ENCODE data around the gene NHLRC4. TPM values are rescaled to one million over a fixed set of nuclear protein-coding genes. Genes with fewer than 3 reads are reported as not detected.

The NHLRC4 gene
- total and polyA plus RNA-seq, 2 of the 8 experiments (the other 6 are each of a cell fraction or from before 2014, with no cell fraction given) = 0.60 to 0.76 TPM

GRCh38 chr16:555528-556473 lies 11.0 kb upstream of the NHLRC4 start:
- Histone ChIP-seq H3K27ac (ENCODE audit: low read depth, low read length) (no peak overlapping the region), H3K36me3 (ENCODE audit: control insufficient read depth in 2 of 4, insufficient read depth in 4 of 4, low read length in 3 of 4) (peaks cover 0 to 16% (median 2%) of the 10 kb centered on the region in 4 experiments; a peak in 1 of 8 replicates), H4K20me1 (replicated peaks in 1 of 2; ENCODE audit: control insufficient read depth in 1 of 2, insufficient read depth in 2 of 2, low read length in 2 of 2) (peaks cover 0 to 2% of the 10 kb centered on the region in 2 experiments), H4K8ac (ENCODE audit: extremely low read depth, insufficient read depth, low read length) (peak overlapping the region; percentile 25; the same call in 1 of the 2 replicates), H2AK5ac (ENCODE audit: low read depth, low read length) (no peak overlapping the region), H3K4me3 (ENCODE audit: extremely low read depth in 1 of 4, insufficient read depth in 2 of 4, low read depth in 3 of 4, low read length in 4 of 4) (no peak overlapping the region), H2AFZ (ENCODE audit: low read length) (no peak overlapping the region), H2BK5ac (ENCODE audit: low read depth, low read length) (no peak overlapping the region), H4K5ac (ENCODE audit: insufficient read length, low read depth, low read length) (no peak overlapping the region), H3K27me3 (replicated peaks in 1 of 4; ENCODE audit: control insufficient read depth in 3 of 4, extremely low read depth in 1 of 4, insufficient read depth in 3 of 4, low read length in 3 of 4) (peaks cover 14 to 28% (median 20%) of the 10 kb centered on the region in 4 experiments; a peak in 6 of 7 replicates), H3K18ac (ENCODE audit: extremely low read depth, low read length) (no peak overlapping the region), H3K79me2 (ENCODE audit: control insufficient read depth in 1 of 2, insufficient read depth in 2 of 2, low read length in 2 of 2) (no peaks in the 10 kb centered on the region), H4K91ac (replicated peaks; ENCODE audit: insufficient read length, low read length) (no peak overlapping the region), H3K14ac (ENCODE audit: insufficient read length) (no peak overlapping the region), H2BK15ac (ENCODE audit: low read length) (no peak overlapping the region), H2BK120ac (replicated peaks; ENCODE audit: low read depth, low read length) (no peak overlapping the region), H3K9ac (replicated peaks in 1 of 4; ENCODE audit: extremely low read depth in 1 of 4, low read depth in 3 of 4, low read length in 3 of 4) (no peak overlapping the region), H3K23ac (ENCODE audit: insufficient read length) (no peak overlapping the region), H3K4me2 (ENCODE audit: insufficient read depth in 1 of 2, low read depth in 2 of 2, low read length in 2 of 2) (no peak overlapping the region), H2BK20ac (ENCODE audit: low read length) (no peak overlapping the region), H3K4ac (replicated peaks; ENCODE audit: insufficient read length, low read depth, low read length) (no peak overlapping the region), H3K9me3 (ENCODE audit: insufficient read depth in 2 of 2, low read depth in 1 of 2, low read length in 1 of 2) (no peaks in the 10 kb centered on the region), H3K79me1 (ENCODE audit: low read depth, low read length) (no peaks in the 10 kb centered on the region; the same call in 1 of the 2 replicates), H3K56ac (replicated peaks; ENCODE audit: insufficient read length, low read depth, low read length) (no peak overlapping the region), H3K23me2 (ENCODE audit: low read depth, low read length) (peaks cover 6% of the 10 kb centered on the region; the same call in 1 of the 2 replicates), H2BK12ac (ENCODE audit: low read depth, low read length) (no peak overlapping the region), H3K4me1 (replicated peaks in 1 of 4; ENCODE audit: control insufficient read depth in 3 of 4, insufficient read depth in 4 of 4, low read length in 3 of 4) (peaks cover 0 to 10% (median 2%) of the 10 kb centered on the region in 4 experiments; a peak in 4 of 7 replicates)
- no peak for DNase-seq (ENCODE audit: low read depth in 1 of 2, low spot score in 2 of 2)
- CTCF ChIA-PET (ENCODE audit: partially characterized antibody) = interaction anchor here (1.0 to 3.9 kb wide), 7 partner anchors 9 to 68 kb away, joined by 3 to 21 read pairs (median 5); no protein-coding TSS in a partner anchor
- 83% methylated on average over 23 of the region's 32 CpGs; no CpG with 5 or more reads in 1 of the 2 experiments for WGBS, 2 experiments (ENCODE audit: extremely low coverage in 1 of 2, insufficient coverage in 1 of 2, insufficient read length in 1 of 2, insufficient replicate concordance in 2 of 2, low coverage in 1 of 2, low lambda C conversion rate in 2 of 2, missing lambda C conversion rate in 1 of 2)
- POLR2A ChIA-PET (ENCODE audit: partially characterized antibody) = interaction anchor here (0.9 to 2.2 kb wide), 8 partner anchors 11 to 75 kb away, joined by 3 to 8 read pairs (median 4); partner anchors contain the start of genes CAPN15, NHLRC4, PIGQ and WFIKKN1
- no peak for FAIRE-seq
- TF ChIP-seq SIN3A (conservative IDR thresholded peaks at IDR 0.05 in 1 of 2, IDR thresholded peaks at IDR 0.05 in 1 of 2; ENCODE audit: low read depth in 1 of 2, low read length in 2 of 2) (no peak), USF2 (IDR thresholded peaks at IDR 0.05; ENCODE audit: low read length) (no peak), KDM1A (IDR thresholded peaks at IDR 0.05; ENCODE audit: borderline replicate concordance, low read length) (no peak), RFX5 (IDR thresholded peaks at IDR 0.05; ENCODE audit: borderline replicate concordance, low read depth, low read length) (no peak), NRF1 (IDR thresholded peaks at IDR 0.05; ENCODE audit: low read depth, low read length) (no peak), POU5F1 (IDR thresholded peaks at IDR 0.05; ENCODE audit: low read depth, low read length) (no peak), EZH2 (IDR thresholded peaks at IDR 0.05; ENCODE audit: low read depth, low read length, severe bottlenecking) (no peak), KDM4A (IDR thresholded peaks at IDR 0.05; ENCODE audit: low read depth, low read length, severe bottlenecking) (no peak), NANOG (IDR thresholded peaks at IDR 0.05; ENCODE audit: insufficient read depth, low read depth, low read length, poor library complexity, severe bottlenecking) (no peak)

All from H1 (cell line).